Measurements from ENCODE around the gene ATP2B3. TPM values are rescaled to one million over a fixed set of nuclear protein-coding genes. Genes with fewer than 3 reads are reported as not detected.

The ATP2B3 gene
- total RNA-seq, 1 donor from 2014 or later, result 0.25 TPM

DNA sequence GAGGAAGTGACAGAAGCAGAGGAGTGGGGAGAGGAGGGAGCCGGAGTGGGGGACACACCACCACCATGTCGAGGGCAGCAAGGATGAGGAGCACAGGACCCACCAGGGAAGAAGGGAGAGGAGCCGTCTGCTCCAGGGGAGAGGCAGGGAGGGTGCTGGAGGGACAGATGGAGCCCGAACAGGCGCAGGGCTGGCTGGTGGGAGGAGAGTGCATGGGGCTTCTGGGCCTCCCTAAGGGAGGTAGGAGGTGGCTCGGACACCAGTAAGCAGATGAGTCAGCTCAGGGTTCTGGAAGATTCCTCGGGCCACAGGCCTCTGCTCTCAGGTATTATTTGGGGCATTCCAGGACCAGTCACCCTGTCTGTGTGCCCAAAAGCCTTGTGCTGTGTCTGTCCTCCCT is 29.8 kb downstream of the ATP2B3 start:
- Histone ChIP-seq H3K4me3 (no peak overlapping the region), H3K27me3 (no peaks in the 10 kb centered on the region)
- intact Hi-C loops (cut with DNase I), result no loop called here

GRCh38 chrX:153549231-153549630 is 31.8 kb downstream of the ATP2B3 start:
- DNase-seq (ENCODE audit: extremely low spot score in 2 of 2), result no peak
- intact Hi-C loops (cut with DNase I), result no loop called here
- H3K27ac ChIP-seq, result no peak overlapping the region
- TF ChIP-seq, protein P1, sequence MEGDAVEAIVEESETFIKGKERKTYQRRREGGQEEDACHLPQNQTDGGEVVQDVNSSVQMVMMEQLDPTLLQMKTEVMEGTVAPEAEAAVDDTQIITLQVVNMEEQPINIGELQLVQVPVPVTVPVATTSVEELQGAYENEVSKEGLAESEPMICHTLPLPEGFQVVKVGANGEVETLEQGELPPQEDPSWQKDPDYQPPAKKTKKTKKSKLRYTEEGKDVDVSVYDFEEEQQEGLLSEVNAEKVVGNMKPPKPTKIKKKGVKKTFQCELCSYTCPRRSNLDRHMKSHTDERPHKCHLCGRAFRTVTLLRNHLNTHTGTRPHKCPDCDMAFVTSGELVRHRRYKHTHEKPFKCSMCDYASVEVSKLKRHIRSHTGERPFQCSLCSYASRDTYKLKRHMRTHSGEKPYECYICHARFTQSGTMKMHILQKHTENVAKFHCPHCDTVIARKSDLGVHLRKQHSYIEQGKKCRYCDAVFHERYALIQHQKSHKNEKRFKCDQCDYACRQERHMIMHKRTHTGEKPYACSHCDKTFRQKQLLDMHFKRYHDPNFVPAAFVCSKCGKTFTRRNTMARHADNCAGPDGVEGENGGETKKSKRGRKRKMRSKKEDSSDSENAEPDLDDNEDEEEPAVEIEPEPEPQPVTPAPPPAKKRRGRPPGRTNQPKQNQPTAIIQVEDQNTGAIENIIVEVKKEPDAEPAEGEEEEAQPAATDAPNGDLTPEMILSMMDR (IDR thresholded peaks at IDR 0.05), result no peak
- TF ChIP-seq POLR2A (IDR thresholded peaks at IDR 0.05), result no peak
- no peak for TF ChIP-seq POLR2AphosphoS5 (IDR thresholded peaks at IDR 0.05; ENCODE audit: insufficient read depth in 1 of 2, low read depth in 1 of 2)
- no peaks in the 10 kb centered on the region for H3K9me3 ChIP-seq
- no peak overlapping the region for H3K4me3 ChIP-seq
- no peaks in the 10 kb centered on the region for H3K36me3 ChIP-seq
- H3K4me1 ChIP-seq, result no peaks in the 10 kb centered on the region
- no peaks in the 10 kb centered on the region for H3K27me3 ChIP-seq

More for the DNA sequence above, 29.8 kb downstream of the ATP2B3 start:
- no peaks in the 10 kb centered on the region for H3K9me3 ChIP-seq
- no peak overlapping the region for H3K27ac ChIP-seq
- no peak for TF ChIP-seq POLR2AphosphoS5 (IDR thresholded peaks at IDR 0.05; ENCODE audit: insufficient read depth in 1 of 2, low read depth in 1 of 2)
- no peak for TF ChIP-seq POLR2A (IDR thresholded peaks at IDR 0.05)
- TF ChIP-seq, protein P1 (IDR thresholded peaks at IDR 0.05), result no peak
- DNase-seq (ENCODE audit: extremely low spot score in 2 of 2), result no peak
- H3K4me1 ChIP-seq, result no peaks in the 10 kb centered on the region
- H3K36me3 ChIP-seq, result no peaks in the 10 kb centered on the region

DNA sequence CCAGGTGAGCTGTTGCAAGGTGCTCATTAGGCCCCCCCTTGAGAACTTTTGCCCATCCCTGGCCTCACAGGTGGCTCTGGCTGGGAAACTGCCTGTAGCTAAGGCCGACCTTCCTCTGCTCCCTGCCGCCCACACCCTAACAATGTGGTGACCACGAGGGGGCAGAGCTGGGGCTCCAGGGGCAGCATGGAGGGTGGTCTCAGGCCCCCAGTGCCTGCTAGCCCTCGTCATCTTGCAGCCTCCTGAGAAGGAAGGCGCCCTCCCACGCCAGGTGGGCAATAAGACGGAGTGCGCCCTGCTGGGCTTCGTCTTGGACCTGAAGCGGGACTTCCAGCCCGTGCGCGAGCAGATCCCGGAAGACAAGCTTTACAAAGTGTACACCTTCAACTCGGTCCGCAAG is 32.4 kb downstream of the ATP2B3 start:
- no peaks in the 10 kb centered on the region for H3K4me1 ChIP-seq
- no peaks in the 10 kb centered on the region for H3K36me3 ChIP-seq
- H3K9me3 ChIP-seq, result no peaks in the 10 kb centered on the region
- no peak overlapping the region for H3K27ac ChIP-seq
- H3K4me3 ChIP-seq, result no peak overlapping the region
- no peak for DNase-seq (ENCODE audit: extremely low spot score in 2 of 2)
- no peaks in the 10 kb centered on the region for H3K27me3 ChIP-seq
- TF ChIP-seq POLR2A (IDR thresholded peaks at IDR 0.05) (no peak), POLR2AphosphoS5 (IDR thresholded peaks at IDR 0.05; ENCODE audit: insufficient read depth in 1 of 2, low read depth in 1 of 2) (no peak)
- TF ChIP-seq, protein P1 (IDR thresholded peaks at IDR 0.05), result no peak
- intact Hi-C loops (cut with DNase I), result loop anchor here (10.0 kb wide), 1 partner anchor 125 kb away; the partner anchor contains the start of gene PNCK

- Histone ChIP-seq H3K27ac (no peak overlapping the region), H3K4me1 (no peaks in the 10 kb centered on the region)
- intact Hi-C loops (cut with DNase I), result loop anchor here (10.0 kb wide), 1 partner anchor 124 kb away; the partner anchor contains the start of gene PNCK
These were observed 33.7 kb downstream of the ATP2B3 start for GRCh38 chrX:153551135-153551534.

More at GRCh38 chrX:153551135-153551534, 33.7 kb downstream of the ATP2B3 start:
- Histone ChIP-seq H3K9me3 (no peaks in the 10 kb centered on the region), H3K27me3 (no peaks in the 10 kb centered on the region), H3K36me3 (no peaks in the 10 kb centered on the region), H3K4me3 (no peak overlapping the region)
- DNase-seq (ENCODE audit: extremely low spot score in 2 of 2), result no peak
- TF ChIP-seq, protein P1 (IDR thresholded peaks at IDR 0.05), result no peak
- TF ChIP-seq POLR2AphosphoS5 (IDR thresholded peaks at IDR 0.05; ENCODE audit: insufficient read depth in 1 of 2, low read depth in 1 of 2), result no peak
- TF ChIP-seq POLR2A (IDR thresholded peaks at IDR 0.05), result no peak
